ENCODE measurements around the gene PACSIN3.

PACSIN3 gene

DNA sequence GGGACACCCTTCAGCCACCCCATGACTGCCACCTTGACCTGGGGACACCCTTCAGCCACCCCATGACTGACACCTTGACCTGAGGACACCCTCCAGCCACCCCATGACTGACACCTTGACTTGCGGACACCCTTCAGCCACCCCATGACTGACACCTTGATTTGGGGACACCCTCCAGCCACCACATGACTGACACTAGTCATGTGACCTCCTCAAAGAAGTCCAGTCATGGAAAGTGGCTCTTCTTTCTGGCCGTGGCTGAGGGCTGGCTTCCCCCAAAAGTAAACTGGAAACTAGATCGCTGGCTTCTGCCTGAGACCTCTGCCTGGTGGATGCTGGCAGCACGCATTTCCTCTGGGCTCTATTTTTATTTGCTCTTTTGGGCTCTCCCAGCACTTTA, 38.0 kb downstream of the PACSIN3 start:
- TF ChIP-seq, protein P1, sequence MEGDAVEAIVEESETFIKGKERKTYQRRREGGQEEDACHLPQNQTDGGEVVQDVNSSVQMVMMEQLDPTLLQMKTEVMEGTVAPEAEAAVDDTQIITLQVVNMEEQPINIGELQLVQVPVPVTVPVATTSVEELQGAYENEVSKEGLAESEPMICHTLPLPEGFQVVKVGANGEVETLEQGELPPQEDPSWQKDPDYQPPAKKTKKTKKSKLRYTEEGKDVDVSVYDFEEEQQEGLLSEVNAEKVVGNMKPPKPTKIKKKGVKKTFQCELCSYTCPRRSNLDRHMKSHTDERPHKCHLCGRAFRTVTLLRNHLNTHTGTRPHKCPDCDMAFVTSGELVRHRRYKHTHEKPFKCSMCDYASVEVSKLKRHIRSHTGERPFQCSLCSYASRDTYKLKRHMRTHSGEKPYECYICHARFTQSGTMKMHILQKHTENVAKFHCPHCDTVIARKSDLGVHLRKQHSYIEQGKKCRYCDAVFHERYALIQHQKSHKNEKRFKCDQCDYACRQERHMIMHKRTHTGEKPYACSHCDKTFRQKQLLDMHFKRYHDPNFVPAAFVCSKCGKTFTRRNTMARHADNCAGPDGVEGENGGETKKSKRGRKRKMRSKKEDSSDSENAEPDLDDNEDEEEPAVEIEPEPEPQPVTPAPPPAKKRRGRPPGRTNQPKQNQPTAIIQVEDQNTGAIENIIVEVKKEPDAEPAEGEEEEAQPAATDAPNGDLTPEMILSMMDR (IDR thresholded peaks at IDR 0.05; ENCODE audit: low read depth, low read length), result no peak
- no peak overlapping the region for H3K4me3 ChIP-seq (replicated peaks in 1 of 2; ENCODE audit: low read depth in 2 of 2, low read length in 2 of 2)
- DNase-seq (ENCODE audit: low read depth in 2 of 2), result no peak

DNA sequence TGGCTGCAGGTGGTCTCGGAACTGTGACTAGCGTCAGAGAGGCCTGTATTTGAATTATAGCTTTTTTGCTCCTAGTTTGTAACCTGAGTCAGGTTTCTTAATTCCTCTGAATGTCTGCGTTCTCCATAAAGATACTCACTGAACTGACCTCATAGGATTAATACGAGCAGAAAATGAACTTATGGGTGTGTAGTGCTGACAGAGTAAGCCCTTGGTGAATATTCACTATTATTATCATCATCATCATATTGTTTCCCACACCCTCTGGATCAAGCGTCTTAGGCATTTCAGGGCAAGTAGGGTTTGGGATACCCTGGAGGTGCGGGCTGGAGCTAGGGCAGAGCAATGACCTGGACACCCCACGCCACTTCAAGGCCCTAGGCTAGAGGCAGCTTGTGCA, 38.6 kb downstream of the PACSIN3 start:
- H3K4me3 ChIP-seq (replicated peaks in 1 of 2; ENCODE audit: low read depth in 2 of 2, low read length in 2 of 2), result no peak overlapping the region
- DNase-seq (ENCODE audit: low read depth in 2 of 2), result no peak
- TF ChIP-seq, protein P1 (IDR thresholded peaks at IDR 0.05; ENCODE audit: low read depth, low read length), result no peak

DNA sequence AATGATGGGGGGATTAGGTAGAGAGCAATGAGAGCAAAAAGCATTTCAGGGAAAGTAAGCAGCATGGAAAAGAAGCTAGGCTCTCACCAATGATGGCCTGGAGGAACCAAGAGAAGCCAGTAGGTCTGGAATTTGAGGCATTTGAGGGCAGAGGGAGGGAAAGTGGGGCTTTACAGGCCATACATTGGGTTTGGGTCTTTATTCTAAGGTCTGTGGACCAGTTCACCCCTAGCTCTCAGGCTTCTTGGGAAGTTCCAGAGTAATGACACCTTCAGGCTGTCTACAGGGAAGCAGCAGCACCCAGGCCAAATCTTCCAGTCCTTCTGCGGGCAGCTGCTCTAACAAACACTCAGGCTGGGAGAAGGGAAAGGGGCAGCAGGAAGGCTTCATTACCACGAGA, 39.0 kb downstream of the PACSIN3 start:
- no peak overlapping the region for H3K4me3 ChIP-seq (replicated peaks in 1 of 2; ENCODE audit: low read depth in 2 of 2, low read length in 2 of 2)
- TF ChIP-seq, protein P1 (IDR thresholded peaks at IDR 0.05; ENCODE audit: low read depth, low read length), result no peak

DNA sequence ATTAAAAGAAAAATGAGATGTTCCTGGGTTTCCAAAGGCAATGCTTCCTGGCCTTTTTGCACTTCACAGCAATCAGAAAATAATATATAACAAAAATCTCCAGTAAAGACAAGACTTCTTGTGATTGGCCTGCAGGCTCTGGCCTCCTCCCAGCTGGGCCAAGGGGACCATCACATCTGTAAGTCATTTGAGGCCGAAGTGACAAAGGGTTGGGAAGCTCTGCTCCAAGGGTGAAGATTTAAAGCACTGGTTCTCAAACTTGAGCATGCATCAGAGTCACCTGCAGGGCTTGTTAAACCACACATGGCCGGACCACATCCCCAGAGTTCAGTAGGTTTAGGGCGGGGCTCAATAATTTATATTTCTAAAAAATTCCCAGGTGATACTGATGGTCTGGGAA, 41.7 kb downstream of the PACSIN3 start:
- TF ChIP-seq, protein P1 (IDR thresholded peaks at IDR 0.05; ENCODE audit: low read depth, low read length), result no peak
- no peak for DNase-seq (ENCODE audit: low read depth in 2 of 2)
- H3K4me3 ChIP-seq (replicated peaks in 1 of 2; ENCODE audit: low read depth in 2 of 2, low read length in 2 of 2), result no peak overlapping the region

More for the DNA sequence above, 39.0 kb downstream of the PACSIN3 start:
- DNase-seq (ENCODE audit: low read depth in 2 of 2), result no peak

DNA sequence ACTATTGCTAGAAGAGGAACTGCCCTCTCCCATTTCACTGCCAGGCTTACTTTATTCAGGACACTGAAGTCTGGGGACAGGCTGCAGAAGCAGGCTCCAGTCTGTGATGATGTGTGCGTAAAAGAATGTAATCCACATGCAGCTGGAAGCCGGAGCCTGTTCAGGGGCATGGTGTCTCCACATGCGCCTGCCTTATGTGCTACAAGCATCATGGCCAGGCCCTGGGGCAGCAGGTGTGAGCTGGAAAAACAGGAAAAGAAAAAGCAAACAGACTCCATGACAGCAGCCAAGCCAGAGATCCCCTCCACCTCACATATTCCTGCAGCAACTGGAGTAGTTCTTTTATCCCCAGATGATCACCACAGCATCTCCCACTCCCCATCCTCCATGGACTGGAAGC, 42.9 kb downstream of the PACSIN3 start:
- TF ChIP-seq, protein P1 (IDR thresholded peaks at IDR 0.05; ENCODE audit: low read depth, low read length), result no peak
- no peak overlapping the region for H3K4me3 ChIP-seq (replicated peaks in 1 of 2; ENCODE audit: low read depth in 2 of 2, low read length in 2 of 2)
- peak; percentile 69 to 78 for DNase-seq (ENCODE audit: low read depth in 2 of 2)

DNA sequence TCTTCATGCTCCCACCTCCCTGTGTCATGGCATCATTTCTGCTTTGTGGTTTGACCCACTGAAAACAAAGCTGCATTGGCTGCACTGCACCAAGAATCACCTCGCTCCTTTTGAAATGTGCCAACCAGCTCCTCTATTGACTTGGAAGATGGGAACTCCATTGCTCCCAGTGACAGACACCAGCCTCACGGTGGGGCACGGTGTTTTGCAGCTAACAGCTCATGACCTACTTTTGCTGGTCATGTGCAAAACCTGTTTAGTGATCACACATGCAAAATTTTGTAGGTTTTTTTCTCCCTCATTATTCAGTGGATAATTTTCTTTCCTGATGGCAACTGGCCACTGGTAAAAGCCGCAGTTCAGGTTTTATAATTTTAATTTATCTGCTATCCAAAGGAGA, 46.4 kb downstream of the PACSIN3 start:
- no peak overlapping the region for H3K4me3 ChIP-seq (replicated peaks in 1 of 2; ENCODE audit: low read depth in 2 of 2, low read length in 2 of 2)
- no peak for DNase-seq (ENCODE audit: low read depth in 2 of 2)
- TF ChIP-seq, protein P1 (IDR thresholded peaks at IDR 0.05; ENCODE audit: low read depth, low read length), result no peak

DNA sequence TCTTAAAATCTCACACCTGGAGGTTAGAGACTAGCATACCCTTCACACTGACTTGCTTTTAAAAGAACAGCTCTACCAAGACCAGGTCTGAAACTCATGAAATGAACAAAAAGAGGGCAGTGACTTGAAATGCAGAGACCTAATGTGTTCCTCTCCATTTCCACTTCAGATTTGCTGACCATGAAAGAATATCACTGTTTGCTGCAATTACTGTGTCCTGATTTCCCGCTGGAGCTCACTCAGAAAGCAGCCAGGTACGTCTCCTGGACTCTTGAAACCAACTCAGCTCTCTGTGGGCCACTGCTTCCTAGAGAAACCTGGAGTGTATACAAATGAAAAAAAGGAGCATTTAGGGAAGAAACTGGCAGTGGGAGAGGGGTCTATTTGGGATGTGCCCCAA, 48.8 kb downstream of the PACSIN3 start:
- H3K4me3 ChIP-seq (replicated peaks in 1 of 2; ENCODE audit: low read depth in 2 of 2, low read length in 2 of 2), result no peak overlapping the region
- TF ChIP-seq, protein P1 (IDR thresholded peaks at IDR 0.05; ENCODE audit: low read depth, low read length), result no peak
- no peak for DNase-seq (ENCODE audit: low read depth in 2 of 2)

Measured in cardiac fibroblast (primary cell).